Thyroid gland (tissue), 4 donors: ENCODE results near the gene DGKD. TPM values are rescaled to one million over a fixed set of nuclear protein-coding genes. Genes with fewer than 3 reads are reported as not detected.

Experiments
- DNase-seq, 2 donors: peaks; one replicate each; pipeline ENCODE4 v3.0.0-alpha.2; 2019
- H3K27ac ChIP-seq, 3 donors: fragments of 200-600 bp; sonication (generic); 1 replicate in 2 of 3; 2 replicates in 1 of 3; pipeline ENCODE4 v1.5.1; 2016 to 2019; ENCODE audit warnings: mild to moderate bottlenecking in 1 of 3, moderate library complexity in 1 of 3
- H3K27me3 ChIP-seq: fragments of 200-600 bp; sonication (generic); one replicate; pipeline ENCODE4 v1.5.1; 2019
- H3K36me3 ChIP-seq, 2 donors: fragments of 200-600 bp; sonication (generic); one replicate each; pipeline ENCODE4 v1.5.1; 2016 to 2019
- H3K4me1 ChIP-seq, 2 donors: fragments of 200-600 bp; sonication (generic); one replicate each; pipeline ENCODE4 v1.5.1; 2017 to 2019
- H3K4me3 ChIP-seq, 3 donors: fragments of 200-600 bp; sonication (generic); replicated peaks in 1 of 3; 1 replicate in 2 of 3; 2 replicates in 1 of 3; pipeline ENCODE4 v1.5.1; 2016; ENCODE audit warnings: mild to moderate bottlenecking in 1 of 3
- H3K9me3 ChIP-seq: fragments of 200-600 bp; sonication (generic); one replicate; pipeline ENCODE4 v1.5.1; 2017
- POLR2A ChIP-seq, 2 donors: fragments of 450-650 bp; IDR thresholded peaks; one replicate each; pipeline ENCODE4 v1.6.1; 2017; ENCODE audit warnings: antibody characterized with exemption in 2 of 2, mild to moderate bottlenecking in 2 of 2, moderate library complexity in 1 of 2
- WGBS, 2 donors: methylation state at CpG; one replicate each; pipeline ENCODE4 v1.1.5; 2017; 5-methylcytosine and 5-hydroxymethylcytosine counted together
- intact Hi-C: fragments of 100-400 bp; cut with DNase I; formaldehyde crosslinking; loops from one replicate; pipeline ENCODE4 v1.15.1; 2023
- total RNA-seq, 4 donors: library from RNA; depleted of rRNA; stranded (reverse); fragments of >200 nt; gene quantifications; one replicate each; pipeline ENCODE4 v1.2.3, GENCODE V29; 2016
- TF ChIP-seq, protein P1 (sequence below), 6 experiments: fragments of 200-600 bp in 3 of 6; fragments of 450-650 bp in 3 of 6; sonication (generic) in 3 of 6; IDR thresholded peaks; one replicate each; pipeline ENCODE4 v1.5.1; 2016 to 2019; ENCODE audit warnings: antibody characterized with exemption in 6 of 6, mild to moderate bottlenecking in 2 of 6, inconsistent platforms in 1 of 6, moderate library complexity in 1 of 6

DGKD gene
- total RNA-seq, 4 donors from 2014 or later, result 22.3 to 71.7 (median 27.3) TPM

DNA sequence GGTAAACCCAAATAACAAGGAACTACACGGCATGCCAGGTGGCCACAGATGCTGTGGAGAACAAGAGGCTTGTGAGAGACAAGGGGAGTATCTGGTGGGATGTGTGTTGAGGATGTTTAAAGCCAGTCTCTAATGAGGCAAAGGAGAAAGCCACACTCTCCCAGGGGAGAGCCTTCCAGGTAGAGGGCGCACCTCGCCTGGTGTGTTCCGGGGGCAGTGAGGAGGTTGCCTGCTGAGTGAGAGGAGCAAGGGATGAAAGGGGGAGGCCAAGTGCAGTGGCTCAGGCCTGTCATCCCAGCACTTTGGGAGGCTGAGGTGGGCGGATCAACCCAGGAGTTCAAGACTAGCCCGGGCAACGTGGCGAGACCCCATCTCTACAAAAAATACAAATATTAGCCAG, 30.4 kb upstream of the DGKD start:
- H3K4me1 ChIP-seq, result no peaks in the 10 kb centered on the region
- no peak overlapping the region for H3K27ac ChIP-seq
- H3K9me3 ChIP-seq, result no peaks in the 10 kb centered on the region
- TF ChIP-seq POLR2A (IDR thresholded peaks at IDR 0.05), result no peak
- TF ChIP-seq, protein P1, sequence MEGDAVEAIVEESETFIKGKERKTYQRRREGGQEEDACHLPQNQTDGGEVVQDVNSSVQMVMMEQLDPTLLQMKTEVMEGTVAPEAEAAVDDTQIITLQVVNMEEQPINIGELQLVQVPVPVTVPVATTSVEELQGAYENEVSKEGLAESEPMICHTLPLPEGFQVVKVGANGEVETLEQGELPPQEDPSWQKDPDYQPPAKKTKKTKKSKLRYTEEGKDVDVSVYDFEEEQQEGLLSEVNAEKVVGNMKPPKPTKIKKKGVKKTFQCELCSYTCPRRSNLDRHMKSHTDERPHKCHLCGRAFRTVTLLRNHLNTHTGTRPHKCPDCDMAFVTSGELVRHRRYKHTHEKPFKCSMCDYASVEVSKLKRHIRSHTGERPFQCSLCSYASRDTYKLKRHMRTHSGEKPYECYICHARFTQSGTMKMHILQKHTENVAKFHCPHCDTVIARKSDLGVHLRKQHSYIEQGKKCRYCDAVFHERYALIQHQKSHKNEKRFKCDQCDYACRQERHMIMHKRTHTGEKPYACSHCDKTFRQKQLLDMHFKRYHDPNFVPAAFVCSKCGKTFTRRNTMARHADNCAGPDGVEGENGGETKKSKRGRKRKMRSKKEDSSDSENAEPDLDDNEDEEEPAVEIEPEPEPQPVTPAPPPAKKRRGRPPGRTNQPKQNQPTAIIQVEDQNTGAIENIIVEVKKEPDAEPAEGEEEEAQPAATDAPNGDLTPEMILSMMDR (IDR thresholded peaks at IDR 0.05), result no peak
- no peak for DNase-seq
- H3K36me3 ChIP-seq, result no peaks in the 10 kb centered on the region
- WGBS, 2 donors, result 90 to 92% methylated on average over 8 of the region's 8 CpGs
- H3K4me3 ChIP-seq, result no peak overlapping the region
- no peaks in the 10 kb centered on the region for H3K27me3 ChIP-seq
- intact Hi-C loops, result no loop called here

DNA sequence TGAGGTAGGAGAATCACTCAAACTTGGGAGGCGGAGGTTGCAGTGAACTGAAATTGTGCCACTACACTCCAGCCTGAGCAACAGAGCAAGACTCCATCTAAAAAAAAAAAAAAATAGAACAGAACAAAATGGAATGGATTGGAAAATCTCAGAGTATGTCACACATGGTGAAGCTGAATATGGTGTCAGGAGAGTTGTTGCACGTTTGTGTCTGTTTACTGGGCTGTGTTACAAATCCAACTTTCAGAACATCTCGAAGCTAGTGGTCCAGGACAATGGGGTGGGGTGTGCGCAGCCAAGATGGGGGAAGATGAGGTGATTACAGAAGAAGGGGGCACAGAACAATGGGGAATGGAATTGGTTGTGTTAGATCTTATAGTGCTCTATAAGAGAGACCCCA, 29.0 kb upstream of the DGKD start:
- Histone ChIP-seq H3K9me3 (no peaks in the 10 kb centered on the region), H3K27me3 (no peaks in the 10 kb centered on the region), H3K27ac (no peak overlapping the region), H3K36me3 (no peaks in the 10 kb centered on the region), H3K4me3 (no peak overlapping the region), H3K4me1 (no peaks in the 10 kb centered on the region)
- intact Hi-C loops, result no loop called here
- TF ChIP-seq, protein P1 (IDR thresholded peaks at IDR 0.05), result no peak
- no peak for TF ChIP-seq POLR2A (IDR thresholded peaks at IDR 0.05)
- DNase-seq, result no peak
- WGBS, 2 donors, result 78 to 80% methylated on average over 4 of the region's 4 CpGs

DNA sequence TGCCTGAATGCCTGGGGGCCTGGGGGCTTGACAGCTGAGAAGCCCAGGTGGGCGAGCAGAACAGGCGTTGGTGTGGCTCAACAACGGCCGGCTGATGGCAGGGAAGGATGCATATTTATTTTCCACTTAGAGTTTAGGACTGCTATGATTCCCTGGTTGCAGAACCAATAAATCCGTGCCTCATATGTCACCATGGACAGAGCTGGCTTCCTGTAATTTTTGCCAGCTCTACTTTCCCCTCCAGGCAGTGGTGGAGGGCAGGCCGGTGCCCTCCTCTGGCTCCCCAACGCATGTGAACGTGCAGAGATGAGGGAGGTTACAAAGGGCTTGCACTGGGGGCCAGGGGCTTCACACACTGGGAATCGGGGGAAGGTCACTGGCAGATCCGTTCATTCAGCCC, 28.5 kb upstream of the DGKD start:
- H3K27ac ChIP-seq, result no peak overlapping the region
- no peak for DNase-seq
- TF ChIP-seq POLR2A (IDR thresholded peaks at IDR 0.05), result no peak
- TF ChIP-seq, protein P1 (IDR thresholded peaks at IDR 0.05), result no peak
- H3K36me3 ChIP-seq, result no peaks in the 10 kb centered on the region
- WGBS, 2 donors, result 66 to 76% methylated on average over 10 of the region's 10 CpGs
- no peak overlapping the region for H3K4me3 ChIP-seq
- no peaks in the 10 kb centered on the region for H3K27me3 ChIP-seq
- no peaks in the 10 kb centered on the region for H3K4me1 ChIP-seq
- H3K9me3 ChIP-seq, result no peaks in the 10 kb centered on the region
- intact Hi-C loops, result no loop called here

DNA sequence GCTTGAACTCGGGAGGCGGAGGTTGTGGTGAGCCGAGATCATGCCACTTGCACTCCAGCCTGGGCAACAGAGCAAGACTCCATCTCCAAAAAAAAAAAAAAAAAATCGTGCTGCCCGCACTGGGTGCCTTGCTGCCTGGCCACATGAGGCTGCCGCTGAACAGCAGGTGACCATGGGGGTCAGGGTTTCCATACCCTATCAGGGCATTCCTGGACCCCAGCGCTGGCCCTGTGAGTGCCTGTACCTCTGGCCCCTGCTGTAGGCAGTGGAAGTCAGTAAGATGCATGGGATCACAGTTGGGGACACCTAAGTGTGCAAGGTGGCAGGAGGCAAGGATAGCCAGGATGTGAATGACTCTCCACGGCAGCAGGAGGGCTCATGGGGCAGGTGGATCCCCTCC, 27.8 kb upstream of the DGKD start:
- no peaks in the 10 kb centered on the region for H3K4me1 ChIP-seq
- H3K36me3 ChIP-seq, result no peaks in the 10 kb centered on the region
- TF ChIP-seq, protein P1 (IDR thresholded peaks at IDR 0.05), result no peak
- no peaks in the 10 kb centered on the region for H3K27me3 ChIP-seq
- WGBS, 2 donors, result 82 to 91% methylated on average over 8 of the region's 8 CpGs
- DNase-seq, result no peak
- no peak overlapping the region for H3K27ac ChIP-seq
- no peaks in the 10 kb centered on the region for H3K9me3 ChIP-seq
- no peak overlapping the region for H3K4me3 ChIP-seq
- intact Hi-C loops, result no loop called here

DNA sequence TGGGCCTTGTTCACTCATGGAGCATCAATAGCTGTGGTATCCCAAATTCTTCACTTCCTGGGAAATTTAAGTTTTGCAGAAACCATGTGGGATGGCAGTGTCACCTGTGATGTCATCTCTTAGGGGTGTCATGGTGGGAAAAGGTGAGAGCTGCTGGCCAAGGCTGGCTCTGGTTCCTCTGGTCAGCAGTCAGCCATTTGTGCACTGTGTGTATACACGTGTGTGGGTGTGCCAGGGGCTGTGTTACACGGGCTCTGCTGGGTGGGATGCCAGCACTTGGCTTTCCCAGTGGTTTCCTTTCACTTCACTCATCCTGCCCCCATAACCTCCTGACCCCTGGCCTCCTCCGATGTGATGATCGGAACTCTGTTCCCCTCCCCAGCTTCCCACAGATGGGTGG, 25.4 kb upstream of the DGKD start:
- TF ChIP-seq, protein P1 (IDR thresholded peaks at IDR 0.05), result no peak
- no peak for TF ChIP-seq POLR2A (IDR thresholded peaks at IDR 0.05)
- Histone ChIP-seq H3K27me3 (no peaks in the 10 kb centered on the region), H3K9me3 (no peaks in the 10 kb centered on the region), H3K4me3 (no peak overlapping the region), H3K4me1 (no peaks in the 10 kb centered on the region), H3K36me3 (no peaks in the 10 kb centered on the region), H3K27ac (no peak overlapping the region)
- 81 to 83% methylated on average over 4 of the region's 4 CpGs for WGBS, 2 donors
- intact Hi-C loops, result no loop called here
- DNase-seq, result no peak
